HG03066 (cell line): ENCODE data around the gene PLEKHA5.
"Not testable (repeated sequence)": the region's sequence is repeated elsewhere in the genome, so short reads cannot be mapped to it uniquely, and the experiment has no call there.

Source experiments
- ATAC-seq: cut with Tn5 transposase; IDR thresholded peaks from one replicate; pipeline ENCODE4 v1.9.1; 2021; ENCODE audit warnings: low read depth; ENCODE audit not compliant: unreplicated experiment

Gene PLEKHA5

GRCh38 chr12:19390051-19390598, 260.6 kb downstream of the PLEKHA5 start:
- ATAC-seq: no peak

GRCh38 chr12:19392644-19393043, 263.1 kb downstream of the PLEKHA5 start:
- not testable (repeated sequence) for ATAC-seq

GRCh38 chr12:19394385-19394784, 264.9 kb downstream of the PLEKHA5 start:
- ATAC-seq: no peak

- ATAC-seq: no peak
Observed at GRCh38 chr12:19397534-19397933, 268.0 kb downstream of the PLEKHA5 start.

GRCh38 chr12:19398376-19399363, 269.1 kb downstream of the PLEKHA5 start:
- no peak for ATAC-seq

GRCh38 chr12:19400649-19401285, 271.2 kb downstream of the PLEKHA5 start:
- ATAC-seq: not testable (repeated sequence)

- ATAC-seq: no peak
Observed at GRCh38 chr12:19402211-19402610, 272.7 kb downstream of the PLEKHA5 start.

GRCh38 chr12:19402743-19403431, 273.4 kb downstream of the PLEKHA5 start:
- ATAC-seq: no peak

- ATAC-seq: no peak
Observed at GRCh38 chr12:19404242-19404880, 274.8 kb downstream of the PLEKHA5 start.

GRCh38 chr12:19409376-19409775, 279.8 kb downstream of the PLEKHA5 start:
- no peak for ATAC-seq

GRCh38 chr12:19410211-19410610, 280.7 kb downstream of the PLEKHA5 start:
- no peak for ATAC-seq

GRCh38 chr12:19410629-19411185, 281.2 kb downstream of the PLEKHA5 start:
- no peak for ATAC-seq

GRCh38 chr12:19411234-19412204, 282.0 kb downstream of the PLEKHA5 start:
- no peak for ATAC-seq

GRCh38 chr12:19412844-19413243, 283.3 kb downstream of the PLEKHA5 start:
- no peak for ATAC-seq

- ATAC-seq: not testable (repeated sequence)
Observed at GRCh38 chr12:19413582-19413981, 284.0 kb downstream of the PLEKHA5 start.

GRCh38 chr12:19415563-19415962, 286.0 kb downstream of the PLEKHA5 start:
- ATAC-seq: no peak

- ATAC-seq: no peak
Observed at GRCh38 chr12:19419086-19419485, 289.6 kb downstream of the PLEKHA5 start.

GRCh38 chr12:19421503-19422282, 292.2 kb downstream of the PLEKHA5 start:
- no peak for ATAC-seq
